Fibroblast of the aortic adventitia (primary cell): ENCODE measurements around the gene PARP1. TPM values are rescaled to one million over a fixed set of nuclear protein-coding genes. Genes with fewer than 3 reads are reported as not detected.

Experiments used
- DNase-seq: peaks from one replicate; pipeline ENCODE4 v3.0.0-alpha.2; 2010; ENCODE audit warnings: low read depth
- H3K4me3 ChIP-seq: 2 replicates; pipeline ENCODE4 v1.5.1; 2011; ENCODE audit warnings: low read depth, mild to moderate bottlenecking, control low read depth, low read length, moderate library complexity
- total RNA-seq: library from RNA; depleted of rRNA; stranded (reverse); fragments of >200 nt; gene quantifications from 2 replicates; pipeline ENCODE4 v1.2.3, GENCODE V29; 2012; ENCODE audit warnings: low replicate concordance
- TF ChIP-seq, protein P1 (sequence below): IDR thresholded peaks from 2 replicates; pipeline ENCODE4 v1.5.1; 2011; ENCODE audit warnings: mild to moderate bottlenecking, low read length, control low read depth, inconsistent platforms; ENCODE audit not compliant: insufficient read depth

PARP1 gene
- total RNA-seq, 1 donor = 67.8 TPM

DNA sequence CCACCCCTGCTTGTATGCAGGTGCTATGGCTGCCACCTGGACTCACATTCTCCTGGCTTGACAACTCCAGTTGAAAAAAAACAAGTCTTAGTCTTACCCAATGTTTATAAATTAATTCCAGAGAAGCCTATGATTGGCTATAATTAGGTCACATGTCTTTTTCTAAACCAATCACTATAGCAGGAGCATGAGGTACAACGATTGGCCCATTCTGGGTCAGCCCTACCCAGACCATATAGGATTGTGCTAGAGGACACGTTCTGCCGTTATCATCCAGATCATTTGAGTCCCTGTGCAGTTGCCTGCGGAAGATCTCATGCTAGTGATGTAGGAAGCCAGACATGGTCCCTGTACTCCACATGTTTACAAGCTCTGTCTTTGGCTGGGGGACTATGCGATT lies 41.9 kb upstream of the PARP1 start:
- TF ChIP-seq, protein P1, sequence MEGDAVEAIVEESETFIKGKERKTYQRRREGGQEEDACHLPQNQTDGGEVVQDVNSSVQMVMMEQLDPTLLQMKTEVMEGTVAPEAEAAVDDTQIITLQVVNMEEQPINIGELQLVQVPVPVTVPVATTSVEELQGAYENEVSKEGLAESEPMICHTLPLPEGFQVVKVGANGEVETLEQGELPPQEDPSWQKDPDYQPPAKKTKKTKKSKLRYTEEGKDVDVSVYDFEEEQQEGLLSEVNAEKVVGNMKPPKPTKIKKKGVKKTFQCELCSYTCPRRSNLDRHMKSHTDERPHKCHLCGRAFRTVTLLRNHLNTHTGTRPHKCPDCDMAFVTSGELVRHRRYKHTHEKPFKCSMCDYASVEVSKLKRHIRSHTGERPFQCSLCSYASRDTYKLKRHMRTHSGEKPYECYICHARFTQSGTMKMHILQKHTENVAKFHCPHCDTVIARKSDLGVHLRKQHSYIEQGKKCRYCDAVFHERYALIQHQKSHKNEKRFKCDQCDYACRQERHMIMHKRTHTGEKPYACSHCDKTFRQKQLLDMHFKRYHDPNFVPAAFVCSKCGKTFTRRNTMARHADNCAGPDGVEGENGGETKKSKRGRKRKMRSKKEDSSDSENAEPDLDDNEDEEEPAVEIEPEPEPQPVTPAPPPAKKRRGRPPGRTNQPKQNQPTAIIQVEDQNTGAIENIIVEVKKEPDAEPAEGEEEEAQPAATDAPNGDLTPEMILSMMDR = no peak
- DNase-seq = no peak
- H3K4me3 ChIP-seq = no peak overlapping the region

DNA sequence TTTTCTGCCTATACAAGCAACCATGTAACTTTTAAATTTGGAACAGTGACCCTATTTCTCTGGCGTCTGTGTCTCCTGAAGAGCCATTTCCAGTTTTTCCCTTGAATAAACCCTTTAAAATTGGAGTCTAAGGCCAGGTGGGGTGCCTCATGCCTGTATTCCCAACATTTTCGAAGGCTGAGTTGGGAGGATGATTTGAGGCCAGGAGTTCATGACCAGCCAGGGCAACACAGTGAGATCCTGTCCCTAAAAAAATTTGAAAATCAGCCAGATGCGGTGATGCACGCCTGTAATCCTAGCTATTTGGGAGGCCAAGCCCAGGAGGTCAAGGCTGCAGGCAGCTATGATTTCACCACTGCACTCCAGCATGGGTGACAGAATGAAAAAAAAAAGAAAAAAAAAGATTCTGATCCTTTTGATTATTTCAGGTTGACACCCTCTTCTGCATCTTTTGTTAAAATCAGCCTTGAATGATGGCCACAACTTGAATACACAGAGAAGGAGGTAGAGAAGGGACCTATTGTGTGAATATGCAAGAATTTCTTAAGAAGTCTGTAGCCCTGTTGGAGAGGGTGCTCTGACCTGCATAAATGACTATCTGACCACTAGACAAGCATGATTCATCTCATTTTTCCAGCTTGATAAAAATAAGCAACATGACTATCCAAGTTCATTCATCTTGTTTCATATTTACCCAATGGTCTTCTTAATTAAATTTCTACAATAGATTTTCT lies 40.2 kb upstream of the PARP1 start:
- no peak overlapping the region for H3K4me3 ChIP-seq
- TF ChIP-seq, protein P1 = no peak
- DNase-seq = peak; percentile 9

DNA sequence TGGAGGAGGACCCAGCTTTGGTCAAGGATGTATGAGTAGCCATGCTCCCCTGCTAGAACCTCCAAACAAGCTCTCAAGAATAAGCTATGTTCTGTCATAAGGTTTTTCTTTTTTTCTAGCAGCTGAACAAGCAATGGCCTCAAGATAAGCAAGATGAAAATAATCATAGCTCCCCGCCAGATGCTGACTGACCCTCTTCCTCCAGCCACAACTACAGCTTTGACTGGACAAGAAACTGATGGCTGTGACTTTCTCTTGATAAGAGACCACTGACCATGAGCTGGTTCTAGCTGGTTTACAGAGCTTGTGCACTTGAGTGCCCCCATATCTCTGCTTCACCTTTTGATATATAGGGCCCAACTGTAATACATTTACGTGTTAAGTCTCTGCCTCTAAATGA lies 38.2 kb upstream of the PARP1 start:
- no peak for DNase-seq
- TF ChIP-seq, protein P1 = no peak
- no peak overlapping the region for H3K4me3 ChIP-seq

DNA sequence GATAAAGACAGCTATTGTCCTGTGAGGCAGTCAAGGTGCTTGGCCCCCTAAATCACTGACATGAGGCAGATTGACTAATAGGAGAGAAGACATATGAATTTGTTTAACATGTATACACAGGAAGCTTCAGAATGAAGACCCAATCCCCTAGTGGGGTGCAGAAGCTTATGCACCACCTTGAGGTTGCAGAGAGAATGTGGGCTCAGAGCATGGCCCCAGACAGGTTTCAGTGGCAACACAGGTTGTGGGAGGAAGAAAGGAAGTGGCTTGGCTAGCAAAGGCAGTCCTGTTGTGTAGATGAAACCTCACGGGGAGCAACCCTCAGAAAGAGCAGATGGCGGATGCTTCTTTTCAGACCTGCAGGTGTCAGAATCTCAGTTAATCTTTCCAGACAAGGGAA lies 37.0 kb upstream of the PARP1 start:
- no peak overlapping the region for H3K4me3 ChIP-seq
- no peak for DNase-seq
- TF ChIP-seq, protein P1 = no peak

DNA sequence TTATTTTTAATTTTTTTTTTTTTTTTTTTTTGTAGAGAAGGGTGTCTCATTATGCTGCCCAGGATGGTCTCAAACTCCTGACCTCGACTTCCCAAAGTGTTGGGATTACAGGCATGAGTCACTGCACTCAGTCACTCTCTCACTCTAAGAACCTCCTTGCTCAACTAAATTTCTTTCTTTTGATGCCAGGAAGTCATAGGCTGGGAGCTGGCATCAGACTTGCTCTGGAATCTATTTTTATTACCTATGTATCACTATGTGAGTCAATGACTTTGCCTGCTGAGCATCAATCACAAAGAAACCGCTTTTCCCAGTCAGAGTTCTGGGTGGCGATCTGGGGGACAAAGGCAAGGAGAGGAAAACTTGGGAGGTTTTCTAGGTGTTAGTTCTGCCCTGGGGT lies 35.5 kb upstream of the PARP1 start:
- no peak overlapping the region for H3K4me3 ChIP-seq
- DNase-seq = peak; percentile 69
- TF ChIP-seq, protein P1 = no peak

DNA sequence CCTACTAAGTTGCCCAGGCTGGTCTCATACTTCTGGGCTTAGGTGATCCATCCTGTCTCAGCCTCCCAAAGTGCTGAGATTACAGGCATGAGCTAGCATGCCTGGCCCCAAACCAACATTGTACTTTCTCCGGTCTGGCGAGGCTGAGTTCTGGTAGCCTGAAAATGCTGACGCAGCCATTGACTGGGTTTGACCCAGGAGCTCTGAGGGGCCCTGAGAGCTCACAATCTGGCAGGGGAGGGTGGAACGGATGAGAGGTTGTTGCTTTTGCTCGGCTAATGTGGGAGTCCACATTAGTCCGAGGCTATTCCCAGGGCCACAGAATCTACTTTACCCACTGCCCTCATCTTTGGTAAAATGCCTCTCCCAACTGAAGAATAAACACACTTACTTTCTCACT lies 35.1 kb upstream of the PARP1 start:
- peak; percentile 17 for DNase-seq
- TF ChIP-seq, protein P1 = no peak
- no peak overlapping the region for H3K4me3 ChIP-seq

DNA sequence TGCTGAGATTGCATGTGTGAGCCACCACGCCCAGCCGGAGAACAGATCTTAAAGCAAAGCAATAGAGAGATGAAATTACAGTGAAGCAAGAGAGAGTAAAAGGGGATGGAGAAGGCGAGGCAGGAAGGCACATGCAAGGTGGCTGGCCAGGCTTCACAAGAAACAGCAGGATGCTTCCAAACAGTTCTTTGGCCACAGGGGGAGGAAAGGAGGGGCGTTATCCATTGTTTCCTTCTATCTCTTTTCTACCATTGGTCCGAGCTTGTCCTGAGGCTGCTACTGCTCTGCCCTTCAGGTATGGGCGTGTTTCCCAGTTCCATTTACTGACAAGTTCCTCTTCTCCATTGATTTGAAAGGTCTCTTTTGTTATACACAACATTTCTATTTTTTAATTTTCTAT lies 33.7 kb upstream of the PARP1 start:
- no peak for DNase-seq
- TF ChIP-seq, protein P1 = no peak
- H3K4me3 ChIP-seq = no peak overlapping the region
